ENCODE data around the gene SRSF10.

DNA sequence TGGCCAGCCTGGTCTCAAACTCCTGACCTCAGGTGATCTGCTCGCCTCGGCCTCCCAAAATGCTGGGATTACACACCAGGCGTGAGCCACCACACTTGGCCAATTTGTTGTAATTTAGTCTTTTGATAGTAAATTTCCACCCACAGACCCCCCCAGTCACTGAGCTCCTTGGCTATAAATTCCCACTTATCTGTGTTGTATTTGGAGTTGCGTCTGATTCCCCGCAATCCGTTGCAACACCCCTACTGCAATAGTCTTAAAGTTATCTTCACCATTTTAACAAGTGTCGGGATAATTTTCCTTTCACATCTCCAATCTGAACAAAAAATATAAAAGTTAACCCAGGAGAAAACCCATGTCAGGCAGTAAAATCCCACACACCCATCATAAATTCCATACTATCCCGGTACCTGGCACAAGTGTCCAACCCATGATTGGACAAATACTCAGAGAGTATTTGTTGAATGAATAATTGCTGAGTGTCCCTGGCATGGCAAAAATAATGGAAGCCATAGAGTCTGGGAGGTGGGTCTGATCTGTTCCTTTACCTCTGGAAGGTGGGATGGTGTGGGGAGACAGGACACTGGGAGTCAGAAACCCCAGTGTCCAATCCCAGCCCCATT, 57.7 kb downstream of the SRSF10 start:
- TF ChIP-seq ISL1 (CRISPR knock-in tag; IDR thresholded peaks at IDR 0.05) (no peak), ESRRG (CRISPR knock-in tag; IDR thresholded peaks at IDR 0.05) (no peak), PPARA (CRISPR knock-in tag; IDR thresholded peaks at IDR 0.05; ENCODE audit: borderline replicate concordance) (no peak)
